GM21526 (cell line): Measurements from ENCODE around the gene C18orf54.
"Not testable (repeated sequence)": the region's sequence is repeated elsewhere in the genome, so short reads cannot be mapped to it uniquely, and the experiment has no call there.

Experiments
- ATAC-seq: cut with Tn5 transposase; IDR thresholded peaks from one replicate; pipeline ENCODE4 v1.9.1; 2021; ENCODE audit warnings: moderate library complexity; ENCODE audit not compliant: unreplicated experiment, low FRiP score

Gene C18orf54

DNA sequence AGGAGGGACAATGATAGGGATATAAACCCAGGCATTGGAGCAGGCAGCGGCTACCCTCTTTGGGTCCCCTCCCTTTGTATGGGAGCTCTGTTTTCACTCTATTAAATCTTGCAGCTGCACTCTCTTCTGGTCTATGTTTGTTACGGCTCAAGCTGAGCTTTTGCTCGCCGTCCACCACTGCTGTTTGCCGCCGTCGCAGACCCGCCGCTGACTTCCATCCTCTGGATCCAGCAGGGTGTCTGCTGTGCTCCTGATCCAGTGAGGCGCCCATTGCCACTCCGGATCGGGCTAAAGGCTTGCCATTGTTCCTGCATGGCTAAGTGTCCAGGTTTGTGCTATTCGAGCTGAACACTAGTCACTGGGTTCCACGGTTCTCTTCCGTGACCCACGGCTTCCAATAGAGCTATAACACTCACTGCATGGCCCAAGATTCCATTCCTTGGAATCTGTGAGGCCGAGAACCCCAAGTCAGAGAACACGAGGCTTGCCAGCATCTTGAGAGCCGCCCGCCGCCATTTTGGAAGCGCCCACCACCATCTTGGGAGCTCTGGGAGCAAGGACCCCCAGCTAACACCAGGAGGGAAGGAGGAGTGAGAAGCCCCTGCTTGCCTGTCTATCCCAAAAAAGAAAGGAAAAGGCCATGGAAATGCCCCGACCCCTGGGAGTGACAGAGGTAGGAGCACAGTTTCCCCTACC is 29.2 kb downstream of the C18orf54 start:
- not testable (repeated sequence) for ATAC-seq

GRCh38 chr18:54387631-54388030 is 29.9 kb downstream of the C18orf54 start:
- ATAC-seq = no peak

- ATAC-seq = peak; percentile 83
Measured at GRCh38 chr18:54388203-54389142, 30.8 kb downstream of the C18orf54 start.

- ATAC-seq = no peak
Measured at GRCh38 chr18:54389143-54389505, 31.4 kb downstream of the C18orf54 start.

DNA sequence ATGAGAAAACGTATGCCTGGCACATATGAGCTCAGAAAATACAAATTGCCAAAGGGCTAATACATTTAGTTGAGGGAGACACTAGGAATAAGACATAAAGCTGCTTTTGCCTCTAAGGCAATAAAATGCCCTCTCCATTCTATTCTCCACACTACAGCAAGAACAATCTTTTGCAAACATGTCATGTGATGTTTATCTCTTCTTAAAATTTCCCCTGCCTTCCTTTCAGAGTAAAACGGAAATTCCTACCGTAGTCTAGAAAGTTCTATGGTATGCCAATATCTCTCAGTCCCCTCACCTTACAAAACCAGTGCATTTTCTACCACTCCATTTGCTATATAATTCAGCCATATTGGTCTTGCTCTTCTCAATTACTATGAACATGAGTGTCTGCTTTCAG is 33.1 kb downstream of the C18orf54 start:
- ATAC-seq = no peak

- peak; percentile 68 for ATAC-seq
Measured at GRCh38 chr18:54392543-54393023, 34.9 kb downstream of the C18orf54 start.

DNA sequence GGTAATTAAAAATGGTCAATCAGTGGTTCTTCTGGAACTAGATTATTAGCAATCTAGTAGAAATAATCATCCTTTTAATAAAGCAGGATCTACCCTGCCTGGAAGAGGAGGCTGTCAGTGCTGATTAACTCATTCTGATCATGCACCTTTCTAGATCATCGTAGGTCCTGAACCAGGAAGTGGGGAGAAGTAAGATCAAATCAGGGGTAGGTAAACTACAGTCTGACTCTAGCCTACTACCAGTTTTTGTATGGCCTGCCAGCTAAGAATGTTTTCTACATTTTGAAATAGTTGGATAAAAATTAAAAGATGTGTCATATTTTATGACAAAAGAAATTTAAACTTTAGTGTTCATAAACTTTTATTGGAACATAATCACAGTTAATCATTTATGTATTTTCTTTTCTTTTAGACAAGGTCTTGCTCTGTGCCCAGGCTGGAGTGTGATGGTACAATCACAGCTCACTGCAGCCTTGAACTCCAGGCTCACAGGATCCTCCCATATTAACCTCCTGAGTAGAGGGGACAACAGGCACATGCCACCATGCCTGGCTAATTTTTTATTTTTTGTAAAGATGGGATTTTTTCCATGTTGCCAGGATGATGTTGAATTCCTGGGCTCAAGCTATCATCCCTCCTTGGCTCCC is 36.1 kb downstream of the C18orf54 start:
- ATAC-seq = no peak

- ATAC-seq = no peak
Measured at GRCh38 chr18:54396760-54397159, 39.1 kb downstream of the C18orf54 start.

GRCh38 chr18:54405290-54405689 is 47.6 kb downstream of the C18orf54 start:
- no peak for ATAC-seq

- ATAC-seq = no peak
Measured at GRCh38 chr18:54411781-54412180, 54.1 kb downstream of the C18orf54 start.

GRCh38 chr18:54415086-54415485 is 57.4 kb downstream of the C18orf54 start:
- no peak for ATAC-seq

- ATAC-seq = no peak
Measured at GRCh38 chr18:54416436-54416835, 58.7 kb downstream of the C18orf54 start.

- ATAC-seq = no peak
Measured at GRCh38 chr18:54423831-54424230, 66.1 kb downstream of the C18orf54 start.

DNA sequence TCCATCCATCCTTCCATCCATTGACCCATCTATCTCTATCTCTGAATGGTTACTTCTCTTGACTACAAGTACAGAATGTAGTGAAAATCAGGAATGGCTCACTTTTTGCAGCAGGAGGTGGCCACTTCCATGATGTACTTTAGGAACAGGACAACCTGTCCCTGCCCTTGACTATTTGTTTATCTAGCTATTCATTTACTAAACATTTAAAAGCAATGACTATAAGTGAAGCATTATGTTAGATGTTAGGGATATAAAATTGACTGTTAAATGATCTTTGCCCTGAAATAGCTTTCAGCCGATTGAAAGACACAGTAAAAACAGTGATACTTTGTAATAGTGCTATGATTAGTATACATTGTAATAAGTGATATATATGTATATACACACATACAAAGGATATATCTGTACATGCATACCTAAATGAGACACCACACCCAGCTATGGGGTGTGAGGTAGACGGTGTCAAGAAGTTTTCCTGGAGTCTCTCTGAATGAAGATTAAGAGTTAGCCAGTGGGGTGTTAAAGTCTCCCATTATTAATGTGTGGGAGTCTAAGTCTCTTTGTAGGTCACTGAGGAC is 68.5 kb downstream of the C18orf54 start:
- no peak for ATAC-seq
